ENCODE data around the gene TRIB2.

Gene TRIB2

DNA sequence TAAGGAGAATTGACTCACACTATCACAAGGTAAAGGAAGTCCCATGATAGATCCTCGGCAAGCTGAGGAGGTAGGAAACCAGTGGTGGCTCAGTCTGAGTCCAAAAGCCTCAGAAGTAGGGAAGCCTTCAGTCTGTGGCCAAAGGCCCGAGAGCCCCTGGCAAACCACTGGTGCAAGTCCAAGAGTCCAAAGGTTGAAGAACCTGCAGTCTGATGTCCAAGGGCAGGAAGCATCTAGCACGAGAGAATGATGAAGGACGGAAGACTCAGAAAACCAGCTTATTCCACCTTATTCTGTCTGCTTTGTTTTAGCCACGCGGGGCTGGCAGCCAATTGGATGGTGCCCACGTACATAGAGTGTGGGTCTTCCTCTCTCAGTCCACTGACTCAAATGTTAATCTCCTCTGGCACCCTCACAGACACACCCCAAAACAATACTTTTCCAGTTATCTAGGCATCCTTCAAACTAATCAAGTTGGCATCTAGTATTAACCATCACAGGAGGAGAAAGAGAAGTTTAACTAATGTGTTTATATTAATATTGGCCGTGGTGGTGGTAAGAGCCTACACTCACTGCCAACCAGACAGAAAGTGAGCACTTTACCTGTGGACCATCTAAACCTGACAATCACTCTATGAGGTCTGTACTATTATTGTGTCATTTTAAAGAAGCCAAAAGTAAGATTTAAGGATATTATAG lies 8.1 kb upstream of the TRIB2 start:
- 94% methylated on average over 6 of the region's 8 CpGs for WGBS (ENCODE audit: insufficient coverage)
- Histone ChIP-seq H3K9me3 (ENCODE audit: control extremely low read depth in 1 of 5, control insufficient read depth in 4 of 5, insufficient read depth in 2 of 5, low read depth in 1 of 5, low read length in 4 of 5) (peaks cover 0 to 4% (median 0%) of the 10 kb centered on the region in 5 experiments), H3K36me3 (ENCODE audit: control insufficient read depth in 4 of 4, insufficient read depth in 4 of 4, low read length in 3 of 4) (no peaks in the 10 kb centered on the region), H3K4me3 (ENCODE audit: control insufficient read depth in 1 of 7, extremely low read depth in 1 of 7, insufficient read depth in 4 of 7, low read depth in 2 of 7, low read length in 6 of 7) (no peak overlapping the region), H3K27ac (ENCODE audit: insufficient read depth in 1 of 2, low read depth in 1 of 2, low read length in 2 of 2, poor library complexity in 1 of 2, severe bottlenecking in 2 of 2) (no peak overlapping the region), H3K27me3 (replicated peaks in 2 of 5; ENCODE audit: control insufficient read depth in 4 of 5, insufficient read depth in 5 of 5, low read length in 4 of 5) (peaks cover 0 to 2% (median 0%) of the 10 kb centered on the region in 5 experiments), H3K4me1 (ENCODE audit: control extremely low read depth in 1 of 4, control insufficient read depth in 4 of 4, insufficient read depth in 4 of 4, low read length in 3 of 4) (no peaks in the 10 kb centered on the region)
- DNase-seq, result no peak
- ChIA-PET POLR2A (no interaction called here), CTCF (no interaction called here)

DNA sequence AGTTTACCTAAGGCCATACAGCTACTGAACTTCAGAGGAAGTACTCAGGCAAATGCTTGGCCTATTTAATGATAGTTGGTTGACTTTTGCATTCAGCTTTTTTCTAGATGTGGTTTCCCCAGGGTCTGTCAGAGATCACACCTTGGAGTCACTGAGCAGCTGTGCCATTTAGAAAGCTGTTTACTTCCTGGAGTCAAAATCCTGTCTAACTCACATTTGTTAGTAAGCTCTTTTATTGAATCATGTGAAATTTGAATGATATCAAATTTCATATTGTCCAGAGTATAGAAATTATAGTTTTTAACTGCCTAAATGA lies 7.6 kb upstream of the TRIB2 start:
- ChIA-PET CTCF (no interaction called here), POLR2A (no interaction called here)
- DNase-seq, result no peak
- peaks cover 0 to 4% (median 0%) of the 10 kb centered on the region in 5 experiments for H3K9me3 ChIP-seq (ENCODE audit: control extremely low read depth in 1 of 5, control insufficient read depth in 4 of 5, insufficient read depth in 2 of 5, low read depth in 1 of 5, low read length in 4 of 5)
- no peaks in the 10 kb centered on the region for H3K36me3 ChIP-seq (ENCODE audit: control insufficient read depth in 4 of 4, insufficient read depth in 4 of 4, low read length in 3 of 4)
- no peaks in the 10 kb centered on the region for H3K4me1 ChIP-seq (ENCODE audit: control extremely low read depth in 1 of 4, control insufficient read depth in 4 of 4, insufficient read depth in 4 of 4, low read length in 3 of 4)
- no peak overlapping the region for H3K27ac ChIP-seq (ENCODE audit: insufficient read depth in 1 of 2, low read depth in 1 of 2, low read length in 2 of 2, poor library complexity in 1 of 2, severe bottlenecking in 2 of 2)
- peaks cover 0 to 2% (median 0%) of the 10 kb centered on the region in 5 experiments for H3K27me3 ChIP-seq (replicated peaks in 2 of 5; ENCODE audit: control insufficient read depth in 4 of 5, insufficient read depth in 5 of 5, low read length in 4 of 5)
- no peak overlapping the region for H3K4me3 ChIP-seq (ENCODE audit: control insufficient read depth in 1 of 7, extremely low read depth in 1 of 7, insufficient read depth in 4 of 7, low read depth in 2 of 7, low read length in 6 of 7)

DNA sequence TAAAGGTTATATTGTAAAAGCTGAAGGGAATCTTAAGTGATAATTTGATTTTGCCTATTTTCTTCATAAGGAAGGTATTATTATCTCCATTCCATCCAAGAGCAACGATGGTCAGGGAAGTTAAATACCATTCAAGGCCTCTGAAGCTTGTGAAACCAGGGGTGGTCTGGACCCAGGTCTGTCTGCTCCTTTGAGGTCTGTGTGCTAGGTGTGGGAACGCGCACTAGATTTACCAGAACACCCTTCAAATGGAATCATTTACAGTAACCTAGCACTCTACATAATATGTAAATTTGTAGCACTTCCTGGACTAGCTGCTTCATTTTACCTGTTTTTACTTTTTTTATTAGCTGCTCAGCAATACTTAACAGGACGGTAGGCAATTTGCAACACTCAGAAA lies 6.4 kb upstream of the TRIB2 start:
- CTCF ChIA-PET, result interaction anchor here (1.1 kb wide), 1 partner anchor 11 kb away, joined by 3 read pairs; no protein-coding TSS in a partner anchor
- Histone ChIP-seq H3K27me3 (replicated peaks in 2 of 5; ENCODE audit: control insufficient read depth in 4 of 5, insufficient read depth in 5 of 5, low read length in 4 of 5) (peaks cover 0 to 12% (median 5%) of the 10 kb centered on the region in 5 experiments), H3K9me3 (ENCODE audit: control extremely low read depth in 1 of 5, control insufficient read depth in 4 of 5, insufficient read depth in 2 of 5, low read depth in 1 of 5, low read length in 4 of 5) (peaks cover 0 to 2% (median 0%) of the 10 kb centered on the region in 5 experiments), H3K27ac (ENCODE audit: insufficient read depth in 1 of 2, low read depth in 1 of 2, low read length in 2 of 2, poor library complexity in 1 of 2, severe bottlenecking in 2 of 2) (no peak overlapping the region), H3K4me3 (ENCODE audit: control insufficient read depth in 1 of 7, extremely low read depth in 1 of 7, insufficient read depth in 4 of 7, low read depth in 2 of 7, low read length in 6 of 7) (no peak overlapping the region), H3K4me1 (ENCODE audit: control extremely low read depth in 1 of 4, control insufficient read depth in 4 of 4, insufficient read depth in 4 of 4, low read length in 3 of 4) (no peaks in the 10 kb centered on the region), H3K36me3 (ENCODE audit: control insufficient read depth in 4 of 4, insufficient read depth in 4 of 4, low read length in 3 of 4) (no peaks in the 10 kb centered on the region)
- POLR2A ChIA-PET, result no interaction called here
- 100% methylated on average over 4 of the region's 4 CpGs for WGBS (ENCODE audit: insufficient coverage)
- no peak for DNase-seq

DNA sequence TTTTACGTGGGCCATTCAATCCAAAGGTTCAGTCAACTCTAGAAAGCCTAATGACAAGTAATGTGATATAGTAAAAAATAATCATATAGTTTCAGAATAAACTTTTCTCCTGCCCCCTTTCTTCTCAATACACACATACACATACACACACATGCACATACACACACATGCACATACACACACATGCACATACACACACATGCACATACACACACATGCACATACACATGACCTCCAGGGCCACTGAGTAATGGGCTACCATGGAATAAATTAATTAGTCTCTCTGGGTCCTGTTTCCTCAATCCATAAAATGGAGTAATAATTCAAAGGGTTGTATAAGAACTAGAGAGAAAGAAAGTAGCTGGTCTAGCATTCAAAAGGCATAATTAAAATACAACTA lies 5.4 kb upstream of the TRIB2 start:
- Histone ChIP-seq H3K4me3 (ENCODE audit: control insufficient read depth in 1 of 7, extremely low read depth in 1 of 7, insufficient read depth in 4 of 7, low read depth in 2 of 7, low read length in 6 of 7) (no peak overlapping the region), H3K4me1 (ENCODE audit: control extremely low read depth in 1 of 4, control insufficient read depth in 4 of 4, insufficient read depth in 4 of 4, low read length in 3 of 4) (peaks cover 0 to 8% (median 5%) of the 10 kb centered on the region in 4 experiments)
- CTCF ChIA-PET, result interaction anchor here (1.1 kb wide), 1 partner anchor 10 kb away, joined by 3 read pairs; no protein-coding TSS in a partner anchor

DNA sequence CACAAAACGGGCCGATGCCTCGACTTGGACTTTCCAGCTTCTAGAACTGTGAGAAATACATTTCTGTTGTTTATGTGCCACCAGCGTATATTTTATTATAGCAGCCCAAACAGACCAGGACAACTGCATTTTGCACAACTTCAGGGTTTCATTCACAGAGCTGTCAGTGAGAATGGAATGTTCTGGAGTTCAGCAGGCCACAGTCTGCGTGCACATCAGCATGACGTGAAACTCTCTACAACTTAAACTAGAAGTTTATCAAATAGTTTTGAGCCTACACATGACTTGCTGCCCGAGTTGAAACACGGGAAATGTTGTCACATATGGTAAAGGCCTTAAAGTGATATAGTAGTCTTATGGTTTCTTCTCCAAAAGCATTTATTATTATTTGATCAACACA lies 3.9 kb upstream of the TRIB2 start:
- no peak overlapping the region for H3K4me3 ChIP-seq (ENCODE audit: control insufficient read depth in 1 of 7, extremely low read depth in 1 of 7, insufficient read depth in 4 of 7, low read depth in 2 of 7, low read length in 6 of 7)
- H3K27me3 ChIP-seq (replicated peaks in 2 of 5; ENCODE audit: control insufficient read depth in 4 of 5, insufficient read depth in 5 of 5, low read length in 4 of 5), result peaks cover 0 to 33% (median 8%) of the 10 kb centered on the region in 5 experiments
- H3K4me1 ChIP-seq (ENCODE audit: control extremely low read depth in 1 of 4, control insufficient read depth in 4 of 4, insufficient read depth in 4 of 4, low read length in 3 of 4), result peaks cover 0 to 21% (median 16%) of the 10 kb centered on the region in 4 experiments
- POLR2A ChIA-PET, result no interaction called here
- 100% methylated on average over 1 of the region's 8 CpGs for WGBS (ENCODE audit: insufficient coverage)
- no peaks in the 10 kb centered on the region for H3K9me3 ChIP-seq (ENCODE audit: control extremely low read depth in 1 of 5, control insufficient read depth in 4 of 5, insufficient read depth in 2 of 5, low read depth in 1 of 5, low read length in 4 of 5)
- no peak for DNase-seq
- no peak overlapping the region for H3K27ac ChIP-seq (ENCODE audit: insufficient read depth in 1 of 2, low read depth in 1 of 2, low read length in 2 of 2, poor library complexity in 1 of 2, severe bottlenecking in 2 of 2)
- H3K36me3 ChIP-seq (ENCODE audit: control insufficient read depth in 4 of 4, insufficient read depth in 4 of 4, low read length in 3 of 4), result no peaks in the 10 kb centered on the region
- CTCF ChIA-PET, result no interaction called here

More for the DNA sequence above, 5.4 kb upstream of the TRIB2 start:
- no peaks in the 10 kb centered on the region for H3K36me3 ChIP-seq (ENCODE audit: control insufficient read depth in 4 of 4, insufficient read depth in 4 of 4, low read length in 3 of 4)
- no peak for DNase-seq
- no peak overlapping the region for H3K27ac ChIP-seq (ENCODE audit: insufficient read depth in 1 of 2, low read depth in 1 of 2, low read length in 2 of 2, poor library complexity in 1 of 2, severe bottlenecking in 2 of 2)
- POLR2A ChIA-PET, result no interaction called here
- H3K27me3 ChIP-seq (replicated peaks in 2 of 5; ENCODE audit: control insufficient read depth in 4 of 5, insufficient read depth in 5 of 5, low read length in 4 of 5), result peaks cover 0 to 22% (median 6%) of the 10 kb centered on the region in 5 experiments
- WGBS (ENCODE audit: insufficient coverage), result no CpG with 5 or more reads among the region's 1 CpG
- H3K9me3 ChIP-seq (ENCODE audit: control extremely low read depth in 1 of 5, control insufficient read depth in 4 of 5, insufficient read depth in 2 of 5, low read depth in 1 of 5, low read length in 4 of 5), result no peaks in the 10 kb centered on the region

DNA sequence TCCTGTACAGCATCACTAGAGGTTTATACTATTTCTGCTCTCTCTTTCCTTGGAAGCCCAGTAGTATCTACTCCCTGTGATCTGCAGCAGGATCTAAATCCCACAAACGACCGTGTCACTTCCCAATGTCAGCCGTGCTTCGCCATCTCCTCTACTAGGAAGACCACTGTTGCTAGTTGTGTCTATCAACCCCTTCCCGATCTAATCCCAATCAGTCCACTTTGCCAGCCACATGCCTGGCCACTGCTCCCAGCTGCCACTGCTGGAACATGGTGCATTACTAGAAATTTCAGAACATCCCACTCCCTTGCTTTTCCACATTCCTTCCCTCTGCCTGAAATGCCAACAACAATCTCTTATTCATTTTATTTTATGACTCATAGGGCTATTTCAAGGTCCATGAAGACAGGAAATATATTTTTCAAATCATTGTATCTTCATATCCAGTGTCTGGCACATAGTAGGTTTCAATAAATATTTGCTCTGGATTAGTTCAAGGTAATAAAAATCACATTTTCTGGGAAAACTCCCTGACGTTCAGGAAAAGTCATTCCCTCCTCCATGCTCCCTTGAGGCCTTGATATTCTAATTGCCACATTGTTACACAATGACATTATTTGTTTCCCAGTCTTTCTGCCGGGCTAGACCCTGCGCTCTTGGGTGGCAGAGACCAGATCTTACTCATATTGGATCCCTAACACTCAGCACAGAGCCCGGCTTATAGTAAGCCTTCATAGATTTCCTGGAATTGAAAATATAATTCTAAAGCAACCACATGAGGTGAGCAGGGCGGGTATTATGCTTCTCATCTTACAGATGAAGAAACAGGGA lies 2.1 kb upstream of the TRIB2 start:
- Histone ChIP-seq H3K4me3 (ENCODE audit: control insufficient read depth in 1 of 7, extremely low read depth in 1 of 7, insufficient read depth in 4 of 7, low read depth in 2 of 7, low read length in 6 of 7) (no peak overlapping the region), H3K4me1 (ENCODE audit: control extremely low read depth in 1 of 4, control insufficient read depth in 4 of 4, insufficient read depth in 4 of 4, low read length in 3 of 4) (peaks cover 0 to 34% (median 29%) of the 10 kb centered on the region in 4 experiments), H3K27me3 (replicated peaks in 2 of 5; ENCODE audit: control insufficient read depth in 4 of 5, insufficient read depth in 5 of 5, low read length in 4 of 5) (peaks cover 0 to 50% (median 24%) of the 10 kb centered on the region in 5 experiments), H3K36me3 (ENCODE audit: control insufficient read depth in 4 of 4, insufficient read depth in 4 of 4, low read length in 3 of 4) (no peaks in the 10 kb centered on the region), H3K9me3 (ENCODE audit: control extremely low read depth in 1 of 5, control insufficient read depth in 4 of 5, insufficient read depth in 2 of 5, low read depth in 1 of 5, low read length in 4 of 5) (peaks cover 0 to 2% (median 0%) of the 10 kb centered on the region in 5 experiments), H3K27ac (ENCODE audit: insufficient read depth in 1 of 2, low read depth in 1 of 2, low read length in 2 of 2, poor library complexity in 1 of 2, severe bottlenecking in 2 of 2) (no peak overlapping the region)
- 94% methylated on average over 8 of the region's 10 CpGs for WGBS (ENCODE audit: insufficient coverage)
- POLR2A ChIA-PET, result no interaction called here
- DNase-seq, result no peak
- CTCF ChIA-PET, result interaction anchor here (1.4 kb wide), 1 partner anchor 850 kb away, joined by 4 read pairs; no protein-coding TSS in a partner anchor
